OCI-LY3 (cell line): ENCODE results near the gene RHOBTB3.

Source experiments
- H2AFZ ChIP-seq: fragments of 200-600, 300-600 bp; shearing (Covaris generic); 2 replicates; pipeline ENCODE4 v1.6.0; 2014; ENCODE audit warnings: antibody characterized with exemption, low read depth, low read length
- H3K27ac ChIP-seq: fragments of 200-600, 300-600 bp; sonication (generic); 2 replicates; pipeline ENCODE4 v1.5.1; 2014; ENCODE audit warnings: mild to moderate bottlenecking, low read length, moderate library complexity, mixed read lengths
- H3K27me3 ChIP-seq: fragments of 200-600, 300-600 bp; sonication (generic); 2 replicates; pipeline ENCODE4 v1.6.1; 2014; ENCODE audit warnings: low read depth, low read length, mixed read lengths
- H3K36me3 ChIP-seq: fragments of 200-600, 300-600 bp; sonication (generic); replicated peaks from 2 replicates; pipeline ENCODE3; 2014; ENCODE audit warnings: low read depth, low read length, mixed read lengths
- H3K4me1 ChIP-seq: fragments of 300-600, 200-600 bp; sonication (generic); 2 replicates; pipeline ENCODE4 v1.6.1; 2014; ENCODE audit warnings: low read length, mixed read lengths
- H3K4me2 ChIP-seq: fragments of 200-600, 300-600 bp; sonication (generic); 2 replicates; pipeline ENCODE4 v1.6.1; 2014; ENCODE audit warnings: low read length, mixed read lengths
- H3K4me3 ChIP-seq: fragments of 300-600, 200-600 bp; sonication (generic); 2 replicates; pipeline ENCODE4 v1.5.1; 2014; ENCODE audit warnings: antibody characterized with exemption, mild to moderate bottlenecking, low read length, moderate library complexity
- H3K79me2 ChIP-seq: fragments of 300-600, 200-600 bp; shearing (Covaris generic); 2 replicates; pipeline ENCODE4 v1.6.1; 2014; ENCODE audit warnings: mild to moderate bottlenecking, low read length, mixed read lengths
- H3K9ac ChIP-seq: fragments of 300-600, 200-600 bp; shearing (Covaris generic); 2 replicates; pipeline ENCODE4 v1.6.0; 2014; ENCODE audit warnings: mild to moderate bottlenecking, low read length, moderate library complexity
- H3K9me3 ChIP-seq: fragments of 200-600, 300-600 bp; shearing (Covaris generic); 2 replicates; pipeline ENCODE4 v1.6.1; 2014; ENCODE audit warnings: low read length, mixed read lengths; ENCODE audit not compliant: insufficient read depth
- H4K20me1 ChIP-seq: fragments of 200-600, 300-600 bp; sonication (generic); 2 replicates; pipeline ENCODE4 v1.6.1; 2016; ENCODE audit warnings: low read length, mixed read lengths; ENCODE audit not compliant: insufficient read depth
- CTCF ChIP-seq: fragments of 200-600, 300-600 bp; sonication (generic); IDR thresholded peaks from 2 replicates; pipeline ENCODE4 v1.5.1; 2014; ENCODE audit warnings: antibody characterized with exemption, low read length, low read depth
- EZH2phosphoT487 ChIP-seq: fragments of 200-600 bp; shearing (Covaris generic); IDR thresholded peaks from 2 replicates; pipeline ENCODE4 v1.6.1; 2018; ENCODE audit warnings: antibody characterized with exemption, mixed run types, low read depth

RHOBTB3 gene

GRCh38 chr5:95784514-95785302 lies 53.6 kb downstream of the RHOBTB3 start:
- peaks cover 28% of the 10 kb centered on the region for H3K4me1 ChIP-seq
- no peaks in the 10 kb centered on the region for H3K79me2 ChIP-seq
- no peak overlapping the region for H3K4me2 ChIP-seq
- H3K27me3 ChIP-seq: no peaks in the 10 kb centered on the region
- TF ChIP-seq CTCF: no peak
- no peak for TF ChIP-seq EZH2phosphoT487
- H3K9ac ChIP-seq: no peak overlapping the region
- H3K9me3 ChIP-seq: no peaks in the 10 kb centered on the region
- H3K4me3 ChIP-seq: no peak overlapping the region
- no peaks in the 10 kb centered on the region for H3K36me3 ChIP-seq
- H4K20me1 ChIP-seq: no peaks in the 10 kb centered on the region
- H3K27ac ChIP-seq: no peak overlapping the region
- no peak overlapping the region for H2AFZ ChIP-seq

GRCh38 chr5:95786821-95787418 lies 55.8 kb downstream of the RHOBTB3 start:
- H3K27ac ChIP-seq: no peak overlapping the region
- H3K27me3 ChIP-seq: no peaks in the 10 kb centered on the region
- H2AFZ ChIP-seq: no peak overlapping the region
- TF ChIP-seq EZH2phosphoT487: no peak
- H3K9ac ChIP-seq: no peak overlapping the region
- no peak overlapping the region for H3K4me2 ChIP-seq
- no peaks in the 10 kb centered on the region for H3K79me2 ChIP-seq
- H3K9me3 ChIP-seq: no peaks in the 10 kb centered on the region
- H3K4me1 ChIP-seq: peaks cover 21% of the 10 kb centered on the region
- no peak overlapping the region for H3K4me3 ChIP-seq
- no peaks in the 10 kb centered on the region for H4K20me1 ChIP-seq
- H3K36me3 ChIP-seq: no peaks in the 10 kb centered on the region

- Histone ChIP-seq H3K36me3 (no peaks in the 10 kb centered on the region), H3K4me3 (no peak overlapping the region), H2AFZ (no peak overlapping the region), H3K4me2 (no peak overlapping the region), H3K27ac (no peak overlapping the region), H3K9me3 (no peaks in the 10 kb centered on the region), H4K20me1 (no peaks in the 10 kb centered on the region), H3K27me3 (no peaks in the 10 kb centered on the region), H3K4me1 (peaks cover 20% of the 10 kb centered on the region), H3K79me2 (no peaks in the 10 kb centered on the region), H3K9ac (no peak overlapping the region)
- TF ChIP-seq CTCF: no peak
- no peak for TF ChIP-seq EZH2phosphoT487
Measured at GRCh38 chr5:95788493-95788892, 57.4 kb downstream of the RHOBTB3 start.

- Histone ChIP-seq H3K79me2 (no peaks in the 10 kb centered on the region), H3K9me3 (no peaks in the 10 kb centered on the region), H4K20me1 (no peaks in the 10 kb centered on the region), H3K4me3 (no peak overlapping the region), H3K27ac (no peak overlapping the region), H3K27me3 (no peaks in the 10 kb centered on the region), H3K36me3 (no peaks in the 10 kb centered on the region), H3K4me1 (peaks cover 7% of the 10 kb centered on the region), H3K4me2 (no peak overlapping the region), H3K9ac (no peak overlapping the region), H2AFZ (no peak overlapping the region)
- TF ChIP-seq EZH2phosphoT487 (no peak), CTCF (no peak)
Measured at GRCh38 chr5:95791751-95792150, 60.6 kb downstream of the RHOBTB3 start.
